Caco-2 (cell line): ENCODE measurements around the gene HSPA4L. TPM values are rescaled to one million over a fixed set of nuclear protein-coding genes. Genes with fewer than 3 reads are reported as not detected.

Source experiments
- BruUV-seq: library from RNA; stranded (reverse); fragments of 400-500 nt; replicated peaks from 2 replicates; lab custom pipeline; 2021; lab: Mats Ljungman, UMichigan
- CTCF ChIA-PET: fragments of 300-600 bp; sonication (Branson Sonifier 250); formaldehyde crosslinking; loops from one replicate; lab custom pipeline; 2022; ENCODE audit warnings: antibody characterized with exemption; lab: Charles Lee
- POLR2A ChIA-PET: fragments of 300-600 bp; sonication (Branson Sonifier 250); formaldehyde crosslinking; loops from one replicate; lab custom pipeline; 2022; ENCODE audit warnings: antibody characterized with exemption; lab: Charles Lee
- DNase-seq, 2 experiments: peaks; one replicate each; pipeline versions ENCODE4 v3.0.0 to v3.0.0-alpha.2; 2020 to 2022
- H3K27me3 ChIP-seq: replicated peaks from 2 replicates; pipeline ENCODE4 v1.6.0; 2011; ENCODE audit warnings: low read length; ENCODE audit not compliant: control insufficient read depth, insufficient read depth
- H3K36me3 ChIP-seq: 2 replicates; pipeline ENCODE4 v1.5.1; 2011; ENCODE audit warnings: low read length; ENCODE audit not compliant: control insufficient read depth, insufficient read depth
- H3K4me1 ChIP-seq: fragments of 250-450 bp; sonication (Bioruptor Pico); 2 replicates; pipeline ENCODE4 v1.5.1; 2020; ENCODE audit warnings: mild to moderate bottlenecking
- H3K4me3 ChIP-seq: 2 replicates; pipeline ENCODE4 v1.5.1; 2011; ENCODE audit warnings: low read depth, mild to moderate bottlenecking, control low read depth, low read length
- H3K9me3 ChIP-seq: fragments of 250-450 bp; sonication (Bioruptor Pico); 2 replicates; pipeline ENCODE4 v1.5.1; 2020; ENCODE audit warnings: mild to moderate bottlenecking, moderate library complexity
- H3K27ac Mint-ChIP-seq: one replicate; pipeline ENCODE4 v1.8.0; 2022; ENCODE audit warnings: mixed read lengths; ENCODE audit not compliant: unreplicated experiment
- H3K27me3 Mint-ChIP-seq: one replicate; pipeline ENCODE4 v1.8.0; 2022; ENCODE audit warnings: mixed read lengths; ENCODE audit not compliant: insufficient read depth, unreplicated experiment
- H3K36me3 Mint-ChIP-seq: one replicate; pipeline ENCODE4 v1.8.0; 2022; ENCODE audit warnings: mild to moderate bottlenecking, mixed read lengths; ENCODE audit not compliant: insufficient read depth, unreplicated experiment
- H3K4me1 Mint-ChIP-seq: one replicate; pipeline ENCODE4 v1.8.0; 2022; ENCODE audit warnings: low read depth, mixed read lengths; ENCODE audit not compliant: unreplicated experiment
- H3K4me3 Mint-ChIP-seq: one replicate; pipeline ENCODE4 v1.8.0; 2022; ENCODE audit warnings: mild to moderate bottlenecking, moderate library complexity, mixed read lengths; ENCODE audit not compliant: unreplicated experiment
- H3K9me3 Mint-ChIP-seq: one replicate; pipeline ENCODE4 v1.8.0; 2022; ENCODE audit warnings: mixed read lengths; ENCODE audit not compliant: unreplicated experiment
- CTCF ChIP-seq, 2 experiments: fragments of 200-600 bp in 1 of 2; IDR thresholded peaks; 1 replicate in 1 of 2; 2 replicates in 1 of 2; pipeline versions ENCODE4 v1.5.1 to v1.8.0; 2011 to 2022; ENCODE audit warnings: antibody characterized with exemption in 1 of 2, control low read depth in 1 of 2, inconsistent platforms in 1 of 2, low read depth in 1 of 2, low read length in 1 of 2, mild to moderate bottlenecking in 1 of 2, moderate library complexity in 1 of 2; ENCODE audit not compliant: insufficient read depth in 1 of 2, severe bottlenecking in 1 of 2, unreplicated experiment in 1 of 2
- intact Hi-C: fragments of 100-400 bp; cut with micrococcal nuclease; formaldehyde crosslinking; loops from one replicate; pipeline ENCODE4 v1.10.0; 2022; ENCODE audit not compliant: unreplicated experiment
- total RNA-seq: library from RNA; stranded (reverse); gene quantifications from 2 replicates; pipeline ENCODE4 v1.2.3, GENCODE V29; 2022

HSPA4L gene
- total RNA-seq, 1 experiment from 2014 or later = 3.6 TPM

- Histone ChIP-seq H3K9me3 (no peaks in the 10 kb centered on the region), H3K27me3 (no peaks in the 10 kb centered on the region), H3K36me3 (no peaks in the 10 kb centered on the region), H3K4me3 (no peak overlapping the region), H3K4me1 (0 out of 2 replicates have a peak, but pooled peaks cover 6% of the 10 kb centered on the region)
- Mint-ChIP-seq H3K36me3 (no peaks in the 10 kb centered on the region), H3K9me3 (no peaks in the 10 kb centered on the region), H3K27ac (no peak overlapping the region), H3K4me1 (no peaks in the 10 kb centered on the region), H3K27me3 (no peaks in the 10 kb centered on the region), H3K4me3 (no peak overlapping the region)
- DNase-seq = no peak
- no peak for TF ChIP-seq CTCF (IDR thresholded peaks at IDR 0.05; ENCODE audit: insufficient read depth in 1 of 2, low read depth in 1 of 2, low read length in 1 of 2, severe bottlenecking in 1 of 2, unreplicated experiment in 1 of 2)
- BruUV-seq = no TSS peak
- ChIA-PET CTCF (no interaction called here), POLR2A (no interaction called here)
- intact Hi-C loops = no loop called here
These were observed 9.1 kb upstream of the HSPA4L start for GRCh38 chr4:127772769-127773671.

- Mint-ChIP-seq H3K4me3 (no peak overlapping the region), H3K4me1 (peaks cover 2% of the 10 kb centered on the region), H3K9me3 (no peaks in the 10 kb centered on the region), H3K36me3 (no peaks in the 10 kb centered on the region), H3K27ac (no peak overlapping the region), H3K27me3 (peaks cover 3% of the 10 kb centered on the region)
- H3K4me1 ChIP-seq = 0 out of 2 replicates have a peak, but pooled peaks cover 7% of the 10 kb centered on the region
- intact Hi-C loops = no loop called here
- ChIA-PET POLR2A (no interaction called here), CTCF (no interaction called here)
- no peak for TF ChIP-seq CTCF (IDR thresholded peaks at IDR 0.05; ENCODE audit: insufficient read depth in 1 of 2, low read depth in 1 of 2, low read length in 1 of 2, severe bottlenecking in 1 of 2, unreplicated experiment in 1 of 2)
- H3K36me3 ChIP-seq = no peaks in the 10 kb centered on the region
- no peak for DNase-seq
- H3K27me3 ChIP-seq = no peaks in the 10 kb centered on the region
- BruUV-seq = no TSS peak
- no peak overlapping the region for H3K4me3 ChIP-seq
- no peaks in the 10 kb centered on the region for H3K9me3 ChIP-seq
These were observed 6.3 kb upstream of the HSPA4L start for GRCh38 chr4:127775843-127776242.

GRCh38 chr4:127776620-127777019 is 5.5 kb upstream of the HSPA4L start:
- intact Hi-C loops = no loop called here
- no peak overlapping the region for H3K4me3 ChIP-seq
- CTCF ChIA-PET = no interaction called here
- no peak overlapping the region for H3K4me3 Mint-ChIP-seq
- H3K27ac Mint-ChIP-seq = no peak overlapping the region
- H3K9me3 Mint-ChIP-seq = no peaks in the 10 kb centered on the region
- POLR2A ChIA-PET = no interaction called here
- no peaks in the 10 kb centered on the region for H3K36me3 Mint-ChIP-seq
- no peaks in the 10 kb centered on the region for H3K36me3 ChIP-seq
- peaks cover 7% of the 10 kb centered on the region for H3K4me1 Mint-ChIP-seq
- H3K27me3 Mint-ChIP-seq = peaks cover 3% of the 10 kb centered on the region
- no peaks in the 10 kb centered on the region for H3K27me3 ChIP-seq
- BruUV-seq = no TSS peak
- no peak for TF ChIP-seq CTCF (IDR thresholded peaks at IDR 0.05; ENCODE audit: insufficient read depth in 1 of 2, low read depth in 1 of 2, low read length in 1 of 2, severe bottlenecking in 1 of 2, unreplicated experiment in 1 of 2)
- no peaks in the 10 kb centered on the region for H3K9me3 ChIP-seq
- H3K4me1 ChIP-seq = 0 out of 2 replicates have a peak, but pooled peaks cover 10% of the 10 kb centered on the region
- DNase-seq = no peak
